Renal cortex interstitium (tissue), 11 donors: ENCODE results near the gene RPLP1. TPM values are rescaled to one million over a fixed set of nuclear protein-coding genes. Genes with fewer than 3 reads are reported as not detected.
A peak's percentile ranks its signal among the peaks of the same experiment; 100 is the strongest.

Experiments used
- DNase-seq, 11 donors: peaks; one replicate each; pipeline ENCODE4 v3.0.0-alpha.2; 2013; ENCODE audit warnings: low read depth in 9 of 11, low spot score in 4 of 11; ENCODE audit errors: extremely low read depth in 1 of 11
- polyA plus RNA-seq, 3 donors: library from polyadenylated mRNA; unstranded; fragments of 120-200 nt; gene quantifications; one replicate each; pipeline ENCODE4 v1.2.1, GENCODE V29; 2013; ENCODE audit not compliant: insufficient read length in 3 of 3

RPLP1 gene
- polyA plus RNA-seq, 3 donors: 1,224 to 1,896 (median 1,665) TPM

DNA sequence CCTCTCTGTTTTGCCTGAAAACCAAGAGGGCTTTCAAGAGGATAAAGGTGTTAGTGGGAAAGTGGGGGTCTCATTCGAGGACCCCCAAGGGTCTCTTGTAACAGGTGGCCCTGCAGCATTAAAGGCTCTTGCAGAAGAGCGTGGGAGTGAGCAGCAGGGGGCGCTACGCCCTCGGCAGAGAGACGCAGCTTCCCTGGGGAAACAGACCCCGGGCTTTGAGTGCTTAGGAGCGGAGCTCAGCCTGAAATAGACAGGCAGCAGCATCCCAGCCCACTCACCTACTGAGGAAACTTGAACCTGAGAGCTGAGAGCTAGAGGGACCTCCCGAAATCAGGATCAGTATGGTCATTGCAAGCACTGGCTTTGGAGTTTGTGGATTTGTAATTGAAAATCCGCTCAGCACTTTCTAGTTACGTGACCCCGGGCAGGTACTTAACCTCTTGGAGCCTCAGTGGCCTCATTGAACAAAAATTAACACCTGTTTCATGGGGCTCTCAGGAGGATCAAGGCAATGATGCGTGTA lies 25.7 kb downstream of the RPLP1 start:
- DNase-seq: peak in 5 of 11 donors; percentile 46 to 65 (median 59)

- DNase-seq: no peak
These were observed 26.5 kb downstream of the RPLP1 start for GRCh38 chr15:69479081-69479480.

DNA sequence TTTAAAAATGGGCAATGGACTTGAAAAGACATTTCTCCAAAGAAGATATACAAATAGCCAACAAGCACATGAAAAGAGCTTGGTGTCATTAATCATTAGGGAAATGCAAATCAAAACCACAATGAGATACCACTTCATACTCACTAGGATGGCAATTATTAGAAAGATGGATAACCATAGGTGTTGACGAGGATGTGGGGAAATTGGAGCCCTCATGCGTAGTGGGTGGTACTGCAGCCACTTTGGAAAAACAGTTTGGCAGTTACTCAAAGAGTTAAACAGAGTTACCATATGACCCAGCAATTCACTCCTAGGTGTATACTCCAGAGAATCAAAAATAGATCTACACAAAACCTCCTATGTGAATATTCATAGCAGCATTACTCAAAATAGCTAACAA lies 27.4 kb downstream of the RPLP1 start:
- no peak for DNase-seq

GRCh38 chr15:69480932-69481331 lies 28.3 kb downstream of the RPLP1 start:
- DNase-seq: no peak

GRCh38 chr15:69482686-69483256 lies 30.2 kb downstream of the RPLP1 start:
- no peak for DNase-seq

GRCh38 chr15:69484837-69485236 lies 32.2 kb downstream of the RPLP1 start:
- no peak for DNase-seq

GRCh38 chr15:69486481-69487110 lies 34.0 kb downstream of the RPLP1 start:
- no peak for DNase-seq

- DNase-seq: no peak
These were observed 36.5 kb downstream of the RPLP1 start for GRCh38 chr15:69489073-69489571.

GRCh38 chr15:69490356-69491037 lies 37.9 kb downstream of the RPLP1 start:
- DNase-seq: no peak

DNA sequence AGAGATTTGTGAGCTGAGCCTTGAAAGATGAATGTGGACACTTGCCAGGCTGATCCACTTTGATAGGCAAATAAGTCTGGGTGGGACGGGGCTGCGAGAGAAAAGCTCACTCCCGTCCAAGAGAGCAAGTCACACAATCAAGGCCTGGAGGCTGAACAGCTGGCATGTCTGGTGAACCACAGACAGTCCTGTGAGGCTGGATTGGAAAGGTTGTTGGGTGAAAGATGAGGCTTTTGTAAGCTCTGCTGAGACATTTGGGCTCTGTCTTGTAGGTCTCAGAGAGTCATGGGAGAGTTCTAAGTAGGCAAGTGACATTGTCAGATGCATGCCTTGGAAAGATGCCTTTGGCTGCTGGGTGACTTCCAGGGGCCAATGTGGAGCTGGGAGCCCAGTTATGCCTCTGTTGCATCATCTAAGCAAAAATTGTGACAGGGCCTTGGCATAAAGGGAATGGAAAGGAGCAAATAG lies 38.5 kb downstream of the RPLP1 start:
- DNase-seq: no peak

DNA sequence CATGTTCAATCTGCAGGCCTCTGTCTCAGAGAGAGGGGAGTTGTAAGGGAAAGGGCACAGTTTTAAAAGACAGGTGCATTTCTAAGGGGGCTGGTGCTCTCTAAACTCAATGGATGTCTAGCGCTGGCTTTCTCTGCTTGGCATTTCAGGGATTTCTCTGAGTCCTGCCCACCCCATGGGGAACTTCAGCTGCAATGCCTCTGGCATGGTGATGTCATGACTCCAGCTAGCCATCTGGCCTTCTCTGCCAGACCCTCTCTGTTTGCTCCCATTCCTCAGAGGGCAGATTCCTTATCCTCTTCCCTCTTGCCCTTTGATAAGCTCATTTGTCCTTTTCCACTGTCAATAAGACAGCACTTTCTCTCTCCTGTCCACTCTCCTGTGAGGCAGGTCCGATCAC lies 40.8 kb downstream of the RPLP1 start:
- no peak for DNase-seq

DNA sequence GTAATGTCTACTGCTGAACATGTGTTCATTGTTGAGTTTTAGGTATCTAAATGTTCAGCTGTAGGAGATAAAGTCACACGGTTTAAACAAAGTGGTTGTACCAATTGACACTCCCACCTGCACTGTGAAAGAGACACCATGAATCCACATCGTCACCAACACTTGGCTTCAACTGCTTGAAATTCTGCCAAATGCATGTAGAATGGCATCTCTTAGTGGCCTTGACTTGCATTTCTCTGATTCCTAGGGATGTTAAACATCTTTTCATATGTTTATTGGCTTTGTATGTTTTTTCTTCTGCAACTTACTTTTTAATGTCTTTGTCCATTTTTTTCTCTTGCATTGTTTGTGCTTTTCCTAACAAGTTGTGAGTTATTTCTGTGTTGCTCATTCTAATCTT lies 43.4 kb downstream of the RPLP1 start:
- no peak for DNase-seq

DNA sequence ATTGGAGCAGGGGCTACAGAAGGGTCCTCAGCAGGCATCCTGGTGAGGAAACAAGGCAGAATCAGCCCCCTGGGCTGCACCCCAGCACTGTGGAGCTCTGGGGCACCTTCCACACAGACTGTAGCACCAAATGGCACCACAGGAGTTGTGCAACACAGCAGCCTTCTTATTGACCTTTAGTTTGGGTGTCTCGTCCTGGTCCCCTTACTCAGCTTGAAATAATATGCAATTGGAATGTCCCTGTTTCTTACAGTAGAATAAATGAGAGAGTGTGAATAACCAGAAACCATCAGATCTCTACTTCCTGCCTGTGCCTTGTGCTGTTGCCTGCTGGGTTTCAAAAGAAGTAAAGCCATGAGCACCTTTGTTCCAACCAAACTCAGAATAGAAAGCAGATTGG lies 44.5 kb downstream of the RPLP1 start:
- no peak for DNase-seq

GRCh38 chr15:69497667-69498066 lies 45.0 kb downstream of the RPLP1 start:
- no peak for DNase-seq

GRCh38 chr15:69498282-69498681 lies 45.7 kb downstream of the RPLP1 start:
- no peak for DNase-seq

GRCh38 chr15:69498987-69499386 lies 46.4 kb downstream of the RPLP1 start:
- no peak for DNase-seq

- peak in 4 of 11 donors; percentile 15 to 43 (median 23) for DNase-seq
These were observed 47.0 kb downstream of the RPLP1 start for GRCh38 chr15:69499521-69500211.

DNA sequence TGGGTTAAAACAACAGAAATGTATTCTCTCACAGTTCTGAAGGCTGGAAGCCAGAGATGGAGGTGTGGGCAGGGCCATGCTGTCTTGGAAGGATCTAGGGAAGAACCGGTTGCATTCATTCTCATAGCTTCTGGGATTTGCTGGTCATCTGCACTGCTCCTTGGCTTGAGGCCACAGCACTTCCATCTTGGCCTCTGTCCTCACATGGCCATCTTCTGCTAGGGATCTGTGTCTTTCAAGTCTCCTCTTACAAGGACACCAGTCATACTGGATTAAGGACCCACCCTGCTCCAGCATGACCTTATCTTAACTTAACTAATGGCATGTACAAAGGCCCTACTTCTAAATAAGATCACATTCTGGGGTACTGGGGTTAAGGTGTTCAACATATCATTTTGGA lies 47.7 kb downstream of the RPLP1 start:
- DNase-seq: no peak

DNA sequence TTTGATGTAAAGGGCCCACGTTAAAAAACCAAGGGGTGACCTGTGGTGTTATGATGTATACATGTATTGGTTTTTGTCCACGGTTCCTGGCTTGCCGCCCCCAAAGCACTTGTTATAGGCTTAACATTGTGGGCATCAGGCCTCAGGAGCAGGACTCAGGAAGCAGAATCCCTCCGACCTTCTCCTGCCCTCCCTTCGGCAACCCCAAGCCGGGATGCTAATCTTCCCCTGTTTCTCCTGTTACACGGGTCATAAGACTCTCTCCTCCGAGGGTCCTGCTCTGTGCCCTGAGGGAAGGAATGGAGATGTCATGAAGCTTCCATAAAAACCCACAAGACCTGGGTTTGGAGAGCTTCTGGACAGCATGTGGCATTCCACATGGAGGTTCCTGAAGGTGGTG lies 48.8 kb downstream of the RPLP1 start:
- DNase-seq: no peak
